ENCODE measurements around the gene ZC2HC1C.

- TF ChIP-seq CTCF (IDR thresholded peaks at IDR 0.05) (peak in 2 of 4 experiments; percentile 8 to 23), POLR2A (IDR thresholded peaks at IDR 0.05) (peak; percentile 55 to 57), EP300 (IDR thresholded peaks at IDR 0.05) (no peak), POLR2AphosphoS5 (IDR thresholded peaks at IDR 0.05) (peak; percentile 76)
Observed at GRCh38 chr14:75050852-75051555, 18.4 kb upstream of the ZC2HC1C start, which contains the start of gene MLH3.
